K562 (cell line): ENCODE measurements around the gene ZFAND3. TPM values are rescaled to one million over a fixed set of nuclear protein-coding genes. Genes with fewer than 3 reads are reported as not detected.

Experiments
- ATAC-seq: fragments of 200-7000 bp; cut with Tn5 transposase; 3 replicates; pipeline ENCODE4 v1.9.1; 2020; ENCODE audit warnings: moderate library complexity
- BruUV-seq: library from RNA; stranded (reverse); fragments of 400-500 nt; replicated peaks from 2 replicates; lab custom pipeline; 2021; lab: Mats Ljungman, UMichigan
- CTCF ChIA-PET: fragments of 300-600 bp; formaldehyde crosslinking; extraction: SDS; loops from one replicate; lab custom pipeline; 2021; ENCODE audit warnings: low intra/inter-chr PET ratio; lab: Yijun Ruan, JAX
- POLR2A ChIA-PET: fragments of 300-600, 350-650 bp; sonication (Branson Sonifier 250); formaldehyde crosslinking; extraction: SDS; loops from one replicate; lab custom pipeline; 2021; ENCODE audit warnings: antibody characterized with exemption, inconsistent platforms; lab: Yijun Ruan, JAX
- DNase-seq, 4 experiments: peaks; one replicate each; pipeline versions ENCODE4 v3.0.0 to v3.0.0-alpha.2; 2011 to 2018; ENCODE audit warnings: low spot score in 3 of 4, mixed read lengths in 3 of 4; ENCODE audit errors: extremely low read depth in 1 of 4
- FAIRE-seq: peaks from 2 replicates; lab custom pipeline; 2011; peaks lifted over from hg19 to GRCh38; lab: Jason Lieb, UNC
- H2AFZ ChIP-seq: 2 replicates; pipeline ENCODE4 v1.6.0; 2011; ENCODE audit warnings: low read depth, low read length, control low read depth, inconsistent platforms
- H3K27ac ChIP-seq: fragments of 200-600 bp; 3 replicates; pipeline ENCODE4 v1.8.0; 2011; ENCODE audit warnings: low read depth, mild to moderate bottlenecking, control low read depth, inconsistent platforms, low read length, moderate library complexity, mixed read lengths; ENCODE audit errors: extremely low read depth
- H3K27me3 ChIP-seq, 2 experiments: fragments of 300-600 bp in 1 of 2; 2 replicates in 1 of 2; 3 replicates in 1 of 2; pipeline versions ENCODE4 v1.6.0 to v1.8.0; 2011; ENCODE audit warnings: inconsistent platforms in 2 of 2, low read length in 2 of 2, mild to moderate bottlenecking in 1 of 2, mixed read lengths in 1 of 2, moderate library complexity in 1 of 2; ENCODE audit not compliant: control insufficient read depth in 2 of 2, insufficient read depth in 2 of 2
- H3K36me3 ChIP-seq: fragments of 300-600 bp; 3 replicates; pipeline ENCODE4 v1.8.0; 2011; ENCODE audit warnings: mild to moderate bottlenecking, low read length, inconsistent platforms; ENCODE audit not compliant: control insufficient read depth, insufficient read depth
- H3K4me1 ChIP-seq, 2 experiments: fragments of 200-600 bp in 1 of 2; replicated peaks in 1 of 2; 2 replicates in 1 of 2; 3 replicates in 1 of 2; pipeline versions ENCODE4 v1.5.1 to v1.8.0; 2011; ENCODE audit warnings: inconsistent platforms in 2 of 2, low read length in 2 of 2, mild to moderate bottlenecking in 1 of 2, mixed read lengths in 1 of 2, moderate library complexity in 1 of 2; ENCODE audit not compliant: control insufficient read depth in 2 of 2, insufficient read depth in 2 of 2
- H3K4me2 ChIP-seq: 2 replicates; pipeline ENCODE4 v1.6.1; 2011; ENCODE audit warnings: low read length, control low read depth, inconsistent platforms, mixed read lengths; ENCODE audit not compliant: insufficient read depth
- H3K4me3 ChIP-seq: fragments of 200-600 bp; sonication (generic), shearing (Covaris generic); 2 replicates; pipeline ENCODE4 v1.5.1; 2016; ENCODE audit warnings: control low read depth, inconsistent platforms
- H3K79me2 ChIP-seq: fragments of 200-600 bp; 3 replicates; pipeline ENCODE4 v1.8.0; 2011; ENCODE audit warnings: low read length, inconsistent platforms; ENCODE audit not compliant: control insufficient read depth, insufficient read depth
- H3K9ac ChIP-seq, 2 experiments: 2 replicates each; pipeline versions ENCODE4 v1.6.0 to v1.6.1; 2011; ENCODE audit warnings: low read depth in 2 of 2, low read length in 2 of 2, control low read depth in 1 of 2, inconsistent platforms in 1 of 2, mild to moderate bottlenecking in 1 of 2, mixed read lengths in 1 of 2; ENCODE audit not compliant: insufficient read depth in 1 of 2
- H3K9me1 ChIP-seq: one replicate; pipeline ENCODE4 v1.6.0; 2011; ENCODE audit warnings: inconsistent platforms, mild to moderate bottlenecking, low read length, moderate library complexity; ENCODE audit not compliant: control insufficient read depth, insufficient read depth
- H3K9me3 ChIP-seq: replicated peaks from 2 replicates; pipeline ENCODE4 v1.5.1; 2011; ENCODE audit warnings: low read depth, low read length, inconsistent platforms; ENCODE audit not compliant: control insufficient read depth, insufficient read depth
- H4K20me1 ChIP-seq: replicated peaks from 2 replicates; pipeline ENCODE4 v1.6.1; 2011; ENCODE audit warnings: low read length, inconsistent platforms, mixed read lengths; ENCODE audit not compliant: control insufficient read depth, insufficient read depth
- BRD9 ChIP-seq: fragments of 450-650 bp; IDR thresholded peaks from 2 replicates; pipeline ENCODE4 v1.6.1; 2018; ENCODE audit warnings: low read depth; ENCODE audit not compliant: partially characterized antibody
- DDX20 ChIP-seq: fragments of 450-650 bp; IDR thresholded peaks from 2 replicates; pipeline ENCODE4 v1.6.1; 2016; ENCODE audit warnings: missing genetic modification characterization, low read depth, mild to moderate bottlenecking, missing compliant biosample characterization, moderate library complexity
- FOXA3 ChIP-seq, 2 experiments: fragments of 450-650 bp in 1 of 2; sonication (generic) in 1 of 2; formaldehyde crosslinking; IDR thresholded peaks in 1 of 2; conservative IDR thresholded peaks in 1 of 2; 2 replicates each; pipeline versions ENCODE4 v1.4.0 to v1.8.0; 2020 to 2022; ENCODE audit warnings: mild to moderate bottlenecking in 2 of 2, missing genetic modification reagents in 1 of 2
- HDAC3 ChIP-seq: fragments of 450-650 bp; IDR thresholded peaks from 2 replicates; pipeline ENCODE4 v1.6.1; 2018; ENCODE audit warnings: borderline replicate concordance, mild to moderate bottlenecking, moderate library complexity; ENCODE audit not compliant: partially characterized antibody
- SAP30 ChIP-seq: fragments of 200-600 bp; sonication (generic); IDR thresholded peaks from 2 replicates; pipeline ENCODE4 v1.6.1; 2012; ENCODE audit warnings: borderline replicate concordance, low read depth, mild to moderate bottlenecking, moderate library complexity, low read length, control low read depth, inconsistent platforms; ENCODE audit not compliant: insufficient read depth, poor library complexity, severe bottlenecking
- WGBS: fragments of 100-300 bp; shearing (Covaris generic); methylation state at CpG from one replicate; pipeline ENCODE4 v1.1.6; 2016; ENCODE audit warnings: low coverage, mixed read lengths; ENCODE audit not compliant: insufficient coverage; ENCODE audit errors: missing lambda C conversion rate; 5-methylcytosine and 5-hydroxymethylcytosine counted together
- in situ Hi-C: fragments of 300-500 bp; cut with MboI; formaldehyde crosslinking; loops from 4 replicates; pipeline ENCODE4 v1.15.0; 2018; ENCODE audit warnings: inconsistent platforms, mixed read lengths
- intact Hi-C: fragments of 100-400 bp; cut with micrococcal nuclease; formaldehyde crosslinking; loops from 2 replicates; pipeline ENCODE4 v1.14.2; 2022
- polyA plus RNA-seq, 8 experiments: library from polyadenylated mRNA; depleted of rRNA in 4 of 8; stranded (reverse) in 5 of 8; unstranded in 3 of 8; fragments of >200 nt; fragmentation: Nextera tagmentation in 2 of 8; fragmentation: Illumina TruSeq in 1 of 8; extraction: Ambion mirVana in 2 of 8; extraction: Trizol in 1 of 8; gene quantifications; 2 replicates each; pipeline versions ENCODE4 v1.2.1 to v1.2.3, GENCODE V29; 2011 to 2014; ENCODE audit warnings: inconsistent platforms in 1 of 8, missing spikeins in 1 of 8
- total RNA-seq, 7 experiments: library from RNA; depleted of rRNA in 6 of 7; stranded (reverse); fragments of >200 nt in 6 of 7; fragmentation: Illumina TruSeq in 2 of 7; extraction: Trizol in 2 of 7; gene quantifications; 2 replicates each; pipeline versions ENCODE4 v1.2.1 to v1.2.3, GENCODE V29; 2011 to 2021; ENCODE audit warnings: low replicate concordance in 1 of 7

Gene ZFAND3
- total and polyA plus RNA-seq, 9 of the 15 experiments (the other 6 are each of a cell fraction or from before 2014, with no cell fraction given): 0.81 to 26.6 (median 11.8) TPM

GRCh38 chr6:38077488-38078030, 258.0 kb downstream of the ZFAND3 start:
- H3K36me3 ChIP-seq: no peaks in the 10 kb centered on the region
- FAIRE-seq (no peak), ATAC-seq (no peak), DNase-seq (no peak)
- H3K4me1 ChIP-seq: no peaks in the 10 kb centered on the region
- H3K9ac ChIP-seq: no peak overlapping the region
- no peak overlapping the region for H3K4me3 ChIP-seq
- intact Hi-C loops (no loop called here), in situ Hi-C loops (no loop called here)
- WGBS: 69% methylated on average over 4 of the region's 4 CpGs
- CTCF ChIA-PET: no interaction called here
- BruUV-seq: no TSS peak
- no peaks in the 10 kb centered on the region for H3K9me1 ChIP-seq
- no peak overlapping the region for H2AFZ ChIP-seq
- no peak overlapping the region for H3K27ac ChIP-seq
- H4K20me1 ChIP-seq: no peaks in the 10 kb centered on the region
- no peak overlapping the region for H3K4me2 ChIP-seq
- no peaks in the 10 kb centered on the region for H3K79me2 ChIP-seq
- no peak for TF ChIP-seq DDX20
- peak; percentile 64 to 73; a peak in 3 of 4 replicates for TF ChIP-seq FOXA3 (CRISPR knock-in tag; conservative IDR thresholded peaks at IDR 0.05 in 1 of 2, IDR thresholded peaks at IDR 0.05 in 1 of 2)
- no peaks in the 10 kb centered on the region for H3K27me3 ChIP-seq
- POLR2A ChIA-PET: interaction anchor here (0.7 kb wide), 1 partner anchor 9 kb away, joined by 3 read pairs; no protein-coding TSS in a partner anchor
- H3K9me3 ChIP-seq: no peaks in the 10 kb centered on the region

GRCh38 chr6:38078671-38079070, 259.1 kb downstream of the ZFAND3 start:
- intact Hi-C loops (no loop called here), in situ Hi-C loops (no loop called here)
- ATAC-seq (no peak), FAIRE-seq (no peak), DNase-seq (no peak)
- H3K27ac ChIP-seq: no peak overlapping the region
- H3K9ac ChIP-seq: no peak overlapping the region
- no peaks in the 10 kb centered on the region for H3K4me1 ChIP-seq
- H3K36me3 ChIP-seq: 0 out of 3 replicates have a peak, but pooled peaks cover 3% of the 10 kb centered on the region
- CTCF ChIA-PET: no interaction called here
- no peak overlapping the region for H3K4me3 ChIP-seq
- H3K4me2 ChIP-seq: no peak overlapping the region
- H3K9me1 ChIP-seq: no peaks in the 10 kb centered on the region
- WGBS: 87% methylated on average over 4 of the region's 4 CpGs
- H3K79me2 ChIP-seq: no peaks in the 10 kb centered on the region
- H2AFZ ChIP-seq: no peak overlapping the region
- H3K9me3 ChIP-seq: no peaks in the 10 kb centered on the region
- H4K20me1 ChIP-seq: no peaks in the 10 kb centered on the region
- BruUV-seq: no TSS peak
- POLR2A ChIA-PET: no interaction called here
- TF ChIP-seq BRD9: no peak
- TF ChIP-seq SAP30: no peak
- no peak for TF ChIP-seq HDAC3
- H3K27me3 ChIP-seq: no peaks in the 10 kb centered on the region
